ENCODE measurements around the gene CLDN22. TPM values are rescaled to one million over a fixed set of nuclear protein-coding genes. Genes with fewer than 3 reads are reported as not detected.
A peak's percentile ranks its signal among the peaks of the same experiment; 100 is the strongest.

Gene CLDN22
- total RNA-seq, 1 donor from 2014 or later: not detected

DNA sequence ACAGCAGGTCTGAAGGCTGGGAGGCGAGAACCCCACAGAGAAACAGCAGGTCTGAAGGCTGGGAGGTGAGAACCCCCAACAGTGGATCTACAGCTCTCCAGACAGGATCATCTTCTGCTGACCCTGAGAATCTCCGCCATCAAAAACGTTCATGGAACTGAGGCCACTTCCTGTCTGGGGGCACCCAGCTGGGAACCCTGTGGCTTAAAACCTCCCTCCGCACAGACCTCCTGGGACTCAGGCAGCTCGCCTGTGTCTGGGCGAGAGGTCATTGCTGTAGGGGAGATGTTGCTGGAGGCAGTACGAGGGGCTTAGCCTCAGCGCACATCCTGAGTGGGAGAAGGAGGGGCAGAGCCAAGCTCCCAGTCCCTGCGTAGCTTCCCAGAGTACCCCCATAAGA is 17.3 kb upstream of the CLDN22 start:
- H3K4me1 Mint-ChIP-seq: no peaks in the 10 kb centered on the region
- peaks cover 4% of the 10 kb centered on the region for H3K27me3 Mint-ChIP-seq (ENCODE audit: low read depth)
- peak overlapping the region; percentile 22 for H3K27ac Mint-ChIP-seq (ENCODE audit: unreplicated experiment)
- no peaks in the 10 kb centered on the region for H3K36me3 Mint-ChIP-seq (ENCODE audit: low read depth)
- H3K4me3 Mint-ChIP-seq: no peak overlapping the region
- DNase-seq (ENCODE audit: low read depth, low spot score): no peak
- TF ChIP-seq, protein P1, sequence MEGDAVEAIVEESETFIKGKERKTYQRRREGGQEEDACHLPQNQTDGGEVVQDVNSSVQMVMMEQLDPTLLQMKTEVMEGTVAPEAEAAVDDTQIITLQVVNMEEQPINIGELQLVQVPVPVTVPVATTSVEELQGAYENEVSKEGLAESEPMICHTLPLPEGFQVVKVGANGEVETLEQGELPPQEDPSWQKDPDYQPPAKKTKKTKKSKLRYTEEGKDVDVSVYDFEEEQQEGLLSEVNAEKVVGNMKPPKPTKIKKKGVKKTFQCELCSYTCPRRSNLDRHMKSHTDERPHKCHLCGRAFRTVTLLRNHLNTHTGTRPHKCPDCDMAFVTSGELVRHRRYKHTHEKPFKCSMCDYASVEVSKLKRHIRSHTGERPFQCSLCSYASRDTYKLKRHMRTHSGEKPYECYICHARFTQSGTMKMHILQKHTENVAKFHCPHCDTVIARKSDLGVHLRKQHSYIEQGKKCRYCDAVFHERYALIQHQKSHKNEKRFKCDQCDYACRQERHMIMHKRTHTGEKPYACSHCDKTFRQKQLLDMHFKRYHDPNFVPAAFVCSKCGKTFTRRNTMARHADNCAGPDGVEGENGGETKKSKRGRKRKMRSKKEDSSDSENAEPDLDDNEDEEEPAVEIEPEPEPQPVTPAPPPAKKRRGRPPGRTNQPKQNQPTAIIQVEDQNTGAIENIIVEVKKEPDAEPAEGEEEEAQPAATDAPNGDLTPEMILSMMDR (conservative IDR thresholded peaks at IDR 0.05): no peak
- peaks cover 2% of the 10 kb centered on the region for H3K9me3 Mint-ChIP-seq

DNA sequence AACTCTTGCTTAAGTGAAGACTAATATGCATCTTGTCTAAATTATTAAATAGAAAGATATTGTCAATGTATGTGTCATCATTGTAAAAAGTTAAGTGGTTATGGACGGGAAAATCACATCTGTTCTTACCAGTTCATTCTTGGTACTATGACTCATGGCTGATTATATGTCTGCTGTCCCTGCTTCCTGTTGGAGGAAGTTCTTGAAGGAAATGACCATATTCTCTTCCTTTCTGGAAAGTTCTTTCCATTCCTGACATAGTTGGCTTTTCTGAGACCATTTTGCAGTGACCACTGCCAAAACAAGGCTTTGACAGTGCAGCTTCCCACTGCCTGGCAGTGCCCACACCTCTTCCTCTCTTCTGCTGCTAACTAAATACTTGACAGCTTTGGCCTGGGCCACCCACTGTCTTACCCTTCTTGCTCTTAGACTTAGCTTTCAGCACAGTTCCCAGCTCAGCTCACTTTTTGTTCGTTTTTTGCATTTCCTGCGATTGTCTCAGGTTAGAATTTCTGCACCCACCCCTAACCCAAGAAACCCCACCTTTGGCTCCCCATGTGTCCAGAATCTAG is 15.4 kb upstream of the CLDN22 start:
- no peak for DNase-seq (ENCODE audit: low read depth, low spot score)
- Mint-ChIP-seq H3K9me3 (peaks cover 2% of the 10 kb centered on the region), H3K36me3 (ENCODE audit: low read depth) (no peaks in the 10 kb centered on the region), H3K4me3 (no peak overlapping the region), H3K27ac (ENCODE audit: unreplicated experiment) (no peak overlapping the region), H3K4me1 (no peaks in the 10 kb centered on the region), H3K27me3 (ENCODE audit: low read depth) (peaks cover 4% of the 10 kb centered on the region)
- TF ChIP-seq, protein P1 (conservative IDR thresholded peaks at IDR 0.05): no peak

- no peaks in the 10 kb centered on the region for H3K36me3 Mint-ChIP-seq (ENCODE audit: low read depth)
- H3K4me3 Mint-ChIP-seq: no peak overlapping the region
- peaks cover 4% of the 10 kb centered on the region for H3K27me3 Mint-ChIP-seq (ENCODE audit: low read depth)
- DNase-seq (ENCODE audit: low read depth, low spot score): no peak
- TF ChIP-seq, protein P1 (conservative IDR thresholded peaks at IDR 0.05): no peak
- H3K9me3 Mint-ChIP-seq: no peaks in the 10 kb centered on the region
- no peak overlapping the region for H3K27ac Mint-ChIP-seq (ENCODE audit: unreplicated experiment)
- H3K4me1 Mint-ChIP-seq: peaks cover under 1% of the 10 kb centered on the region
Measured at GRCh38 chr4:183333983-183334382, 13.9 kb upstream of the CLDN22 start.

DNA sequence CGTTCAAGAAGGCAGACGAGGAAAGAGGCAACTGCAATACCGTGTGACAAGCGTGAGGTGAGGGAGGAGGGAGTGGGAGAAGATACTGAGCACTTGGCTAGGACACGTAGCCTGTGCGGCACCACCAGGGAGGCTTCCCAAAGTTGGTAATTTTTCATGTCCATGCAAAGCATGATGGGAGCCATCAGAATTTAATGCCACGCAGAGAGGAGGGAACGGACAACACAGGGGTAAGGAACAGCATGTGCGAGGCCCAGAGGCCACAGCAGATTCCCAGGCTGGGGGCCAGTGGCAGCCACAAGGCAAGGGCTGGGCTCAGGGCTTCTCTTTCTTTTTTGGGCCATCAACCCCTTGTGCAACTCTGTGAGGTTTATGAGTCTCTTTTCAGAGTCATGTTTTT is 13.1 kb upstream of the CLDN22 start:
- Mint-ChIP-seq H3K4me1 (peaks cover 4% of the 10 kb centered on the region), H3K27ac (ENCODE audit: unreplicated experiment) (peak overlapping the region; percentile 52), H3K4me3 (no peak overlapping the region), H3K27me3 (ENCODE audit: low read depth) (peaks cover 4% of the 10 kb centered on the region), H3K36me3 (ENCODE audit: low read depth) (no peaks in the 10 kb centered on the region), H3K9me3 (no peaks in the 10 kb centered on the region)
- no peak for DNase-seq (ENCODE audit: low read depth, low spot score)
- TF ChIP-seq, protein P1 (conservative IDR thresholded peaks at IDR 0.05): no peak

GRCh38 chr4:183332447-183332846 is 12.4 kb upstream of the CLDN22 start:
- no peak for DNase-seq (ENCODE audit: low read depth, low spot score)
- Mint-ChIP-seq H3K36me3 (ENCODE audit: low read depth) (no peaks in the 10 kb centered on the region), H3K27ac (ENCODE audit: unreplicated experiment) (no peak overlapping the region), H3K27me3 (ENCODE audit: low read depth) (peaks cover 4% of the 10 kb centered on the region), H3K4me3 (no peak overlapping the region), H3K9me3 (no peaks in the 10 kb centered on the region), H3K4me1 (peaks cover 4% of the 10 kb centered on the region)
- TF ChIP-seq, protein P1 (conservative IDR thresholded peaks at IDR 0.05): no peak

All from neural crest cell (in vitro differentiated cells).